AG10803 (cell line): ENCODE results near the gene CDHR3.
A peak's percentile ranks its signal among the peaks of the same experiment; 100 is the strongest.

Experiments used
- DNase-seq: peaks from one replicate; pipeline ENCODE4 v3.0.0; 2010; ENCODE audit warnings: low read depth
- H3K4me3 ChIP-seq: 2 replicates; pipeline ENCODE4 v1.5.1; 2011; ENCODE audit warnings: mild to moderate bottlenecking, low read length, control low read depth
- CTCF ChIP-seq: conservative IDR thresholded peaks from 2 replicates; pipeline ENCODE4 v1.5.1; 2011; ENCODE audit warnings: mild to moderate bottlenecking, low read length, control low read depth, inconsistent platforms

The CDHR3 gene

GRCh38 chr7:106010331-106010730 is 47.3 kb downstream of the CDHR3 start:
- TF ChIP-seq CTCF, result no peak
- no peak overlapping the region for H3K4me3 ChIP-seq
- peak; percentile 50 for DNase-seq

GRCh38 chr7:106010866-106011265 is 47.8 kb downstream of the CDHR3 start:
- no peak for TF ChIP-seq CTCF
- H3K4me3 ChIP-seq, result no peak overlapping the region
- no peak for DNase-seq

- no peak for DNase-seq
- no peak for TF ChIP-seq CTCF
- no peak overlapping the region for H3K4me3 ChIP-seq
Observed at GRCh38 chr7:106012184-106012583, 49.1 kb downstream of the CDHR3 start.

GRCh38 chr7:106012935-106013439 is 49.9 kb downstream of the CDHR3 start:
- no peak overlapping the region for H3K4me3 ChIP-seq
- DNase-seq, result peak; percentile 84
- no peak for TF ChIP-seq CTCF

GRCh38 chr7:106015381-106016218 is 52.5 kb downstream of the CDHR3 start:
- H3K4me3 ChIP-seq, result no peak overlapping the region
- TF ChIP-seq CTCF, result no peak
- no peak for DNase-seq

GRCh38 chr7:106016331-106016730 is 53.3 kb downstream of the CDHR3 start:
- no peak for TF ChIP-seq CTCF
- H3K4me3 ChIP-seq, result no peak overlapping the region
- DNase-seq, result no peak

DNA sequence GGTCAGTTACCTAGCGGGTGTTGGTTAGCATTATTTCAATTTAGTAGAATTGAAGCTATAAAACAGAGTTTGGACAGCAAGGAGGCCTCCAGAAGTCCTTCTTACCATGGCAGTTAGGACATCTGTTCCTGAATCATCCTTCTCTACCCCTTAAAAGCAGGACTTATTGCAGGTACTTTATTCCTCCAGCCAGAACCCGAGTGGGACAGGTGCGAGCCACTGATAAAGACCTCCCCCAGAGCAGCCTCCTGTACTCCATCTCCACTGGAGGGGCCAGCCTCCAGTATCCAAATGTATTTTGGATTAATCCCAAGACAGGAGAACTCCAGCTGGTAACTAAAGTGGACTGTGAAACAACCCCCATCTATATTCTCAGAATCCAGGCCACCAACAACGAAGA is 54.6 kb downstream of the CDHR3 start:
- TF ChIP-seq CTCF, result no peak
- DNase-seq, result no peak
- H3K4me3 ChIP-seq, result no peak overlapping the region
